Activated CD8-positive, alpha-beta memory T cell treated with anti-CD3 and anti-CD28 coated beads, Interleukin-2, amount 50 U/mL, for 48 hours (primary cell): ENCODE data around the gene TMPRSS2.

Source experiments
- DNase-seq: peaks from one replicate; pipeline ENCODE4 v3.0.0-alpha.2; 2020

The TMPRSS2 gene

GRCh38 chr21:41446586-41446985, 61.4 kb downstream of the TMPRSS2 start:
- no peak for DNase-seq

- DNase-seq, result no peak
Observed at GRCh38 chr21:41445465-41445862, 62.5 kb downstream of the TMPRSS2 start.

- DNase-seq, result no peak
Observed at GRCh38 chr21:41444703-41445464, 63.1 kb downstream of the TMPRSS2 start.

- DNase-seq, result no peak
Observed at GRCh38 chr21:41443562-41443961, 64.4 kb downstream of the TMPRSS2 start.

GRCh38 chr21:41442481-41443186, 65.3 kb downstream of the TMPRSS2 start:
- DNase-seq, result no peak

- DNase-seq, result no peak
Observed at GRCh38 chr21:41441546-41441945, 66.4 kb downstream of the TMPRSS2 start.

GRCh38 chr21:41439248-41439647, 68.7 kb downstream of the TMPRSS2 start:
- no peak for DNase-seq

- peak; percentile 32 for DNase-seq
Observed at GRCh38 chr21:41438425-41439113, 69.4 kb downstream of the TMPRSS2 start.

- DNase-seq, result peak; percentile 18
Observed at GRCh38 chr21:41437729-41438128, 70.2 kb downstream of the TMPRSS2 start.

- peak; percentile 35 for DNase-seq
Observed at GRCh38 chr21:41435706-41436105, 72.3 kb downstream of the TMPRSS2 start.

- DNase-seq, result no peak
Observed at GRCh38 chr21:41433566-41433965, 74.4 kb downstream of the TMPRSS2 start.

- DNase-seq, result peak; percentile 33
Observed at GRCh38 chr21:41432562-41433460, 75.1 kb downstream of the TMPRSS2 start.

GRCh38 chr21:41431788-41432548, 76.0 kb downstream of the TMPRSS2 start:
- DNase-seq, result peak; percentile 44

GRCh38 chr21:41429925-41430491, 78.0 kb downstream of the TMPRSS2 start:
- peak; percentile 20 for DNase-seq

- DNase-seq, result peak; percentile 28
Observed at GRCh38 chr21:41429305-41429704, 78.7 kb downstream of the TMPRSS2 start.

- peak; percentile 29 for DNase-seq
Observed at GRCh38 chr21:41428847-41429246, 79.1 kb downstream of the TMPRSS2 start.

- peak; percentile 42 for DNase-seq
Observed at GRCh38 chr21:41428311-41428710, 79.6 kb downstream of the TMPRSS2 start.

- peak; percentile 44 for DNase-seq
Observed at GRCh38 chr21:41427556-41427955, 80.4 kb downstream of the TMPRSS2 start.

GRCh38 chr21:41426676-41427404, 81.1 kb downstream of the TMPRSS2 start:
- peak; percentile 54 for DNase-seq

GRCh38 chr21:41425954-41426675, 81.8 kb downstream of the TMPRSS2 start, which contains the start of gene MX1:
Gene MX1 (plus strand): TSS chr21:41426239. CDS start chr21:41432071, 5,832 bp downstream.
- DNase-seq, result peak; percentile 90
